Effector memory CD8-positive, alpha-beta T cell (primary cell): ENCODE results near the gene TDP2.
"Not testable (repeated sequence)": the region's sequence is repeated elsewhere in the genome, so short reads cannot be mapped to it uniquely, and the experiment has no call there.

Source experiments
- ATAC-seq: fragments of 150-1000 bp; cut with Tn5 transposase; replicated peaks from 2 replicates; pipeline ENCODE4 v1.10.0; 2021; ENCODE audit warnings: mild to moderate bottlenecking, moderate library complexity
- DNase-seq, 3 experiments: peaks; one replicate each; pipeline ENCODE4 v3.0.0; 2021
- H3K27ac Mint-ChIP-seq, 2 donors: one replicate each; pipeline ENCODE4 v1.8.0; 2022; ENCODE audit warnings: mild to moderate bottlenecking in 2 of 2, mixed read lengths in 2 of 2, moderate library complexity in 2 of 2
- H3K27me3 Mint-ChIP-seq, 2 donors: one replicate each; pipeline ENCODE4 v1.8.0; 2022; ENCODE audit warnings: mixed read lengths in 2 of 2
- H3K36me3 Mint-ChIP-seq: one replicate; pipeline ENCODE4 v1.8.0; 2022; ENCODE audit warnings: mild to moderate bottlenecking, moderate library complexity, mixed read lengths; ENCODE audit not compliant: insufficient read depth
- H3K4me1 Mint-ChIP-seq, 2 donors: one replicate each; pipeline ENCODE4 v1.8.0; 2022; ENCODE audit warnings: low read depth in 2 of 2, mixed read lengths in 2 of 2
- H3K4me3 Mint-ChIP-seq, 2 donors: one replicate each; pipeline ENCODE4 v1.8.0; 2022; ENCODE audit warnings: mild to moderate bottlenecking in 2 of 2, mixed read lengths in 2 of 2, moderate library complexity in 2 of 2
- H3K9me3 Mint-ChIP-seq, 2 donors: one replicate each; pipeline ENCODE4 v1.8.0; 2022; ENCODE audit warnings: mixed read lengths in 2 of 2

The TDP2 gene

GRCh38 chr6:24668997-24669361 is 2.3 kb upstream of the TDP2 start:
- Mint-ChIP-seq H3K27me3 (no peaks in the 10 kb centered on the region), H3K36me3 (peaks cover 20% of the 10 kb centered on the region), H3K4me3 (peak overlapping the region in 1 of 2 donors; percentile 39), H3K4me1 (peaks cover 27 to 35% of the 10 kb centered on the region in 2 donors), H3K9me3 (no peaks in the 10 kb centered on the region), H3K27ac (no peak overlapping the region)
- DNase-seq (no peak), ATAC-seq (no peak)

- Mint-ChIP-seq H3K4me1 (peaks cover 32 to 41% of the 10 kb centered on the region in 2 donors), H3K4me3 (peak overlapping the region; percentile 97 to 98), H3K36me3 (peaks cover 20% of the 10 kb centered on the region)
- H3K9me3 Mint-ChIP-seq, H3K27me3 Mint-ChIP-seq, H3K27ac Mint-ChIP-seq, ATAC-seq, DNase-seq: not testable (repeated sequence)
These were observed 1.6 kb upstream of the TDP2 start for GRCh38 chr6:24668066-24668996.

- Mint-ChIP-seq H3K9me3 (no peaks in the 10 kb centered on the region), H3K36me3 (peaks cover 21% of the 10 kb centered on the region), H3K4me3 (peak overlapping the region; percentile 97 to 98), H3K4me1 (peaks cover 35 to 48% of the 10 kb centered on the region in 2 donors), H3K27me3 (no peaks in the 10 kb centered on the region), H3K27ac (peak overlapping the region; percentile 95 to 96)
- no peak for ATAC-seq
- no peak for DNase-seq
These were observed 692 bp upstream of the TDP2 start for GRCh38 chr6:24667378-24667803.

DNA sequence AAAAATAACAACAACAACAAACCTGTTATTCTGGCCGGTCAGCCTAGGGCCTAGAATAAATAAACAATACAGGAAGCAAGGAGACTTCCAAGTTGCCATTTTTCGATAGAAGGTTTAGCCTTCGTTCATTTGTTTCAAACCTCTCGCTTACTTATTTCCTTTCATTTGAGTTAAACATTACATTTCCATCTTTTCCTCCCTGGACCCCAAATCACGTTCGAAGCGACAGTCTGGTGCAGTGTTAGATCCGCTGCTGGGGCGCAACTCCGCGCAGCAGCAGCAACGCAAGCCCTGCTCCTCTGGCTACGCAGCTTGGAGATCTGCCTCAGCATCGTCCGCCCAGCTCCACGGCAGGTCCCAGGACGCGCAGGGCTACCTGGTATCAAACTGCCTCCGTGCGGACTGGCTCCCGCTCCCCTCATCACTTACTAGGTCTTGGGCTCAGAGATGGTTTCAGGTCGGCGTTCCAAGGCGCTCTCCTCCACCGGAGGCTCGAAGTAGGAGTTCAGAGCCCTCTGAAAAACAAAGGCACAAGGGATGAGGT is 530 bp downstream of the TDP2 start:
- peaks cover 27% of the 10 kb centered on the region for H3K36me3 Mint-ChIP-seq
- ATAC-seq (peak; percentile 31), DNase-seq (peak in 1 of 3 experiments; percentile 33)
- no peaks in the 10 kb centered on the region for H3K27me3 Mint-ChIP-seq
- no peaks in the 10 kb centered on the region for H3K9me3 Mint-ChIP-seq
- peak overlapping the region; percentile 97 to 98 for H3K4me3 Mint-ChIP-seq
- H3K4me1 Mint-ChIP-seq: peaks cover 39 to 55% of the 10 kb centered on the region in 2 donors
- H3K27ac Mint-ChIP-seq: peak overlapping the region; percentile 95 to 96

- Mint-ChIP-seq H3K27ac (peak overlapping the region in 1 of 2 donors; percentile 96), H3K27me3 (no peaks in the 10 kb centered on the region), H3K4me1 (peaks cover 39 to 64% of the 10 kb centered on the region in 2 donors), H3K4me3 (peak overlapping the region; percentile 97 to 98), H3K36me3 (peaks cover 25% of the 10 kb centered on the region), H3K9me3 (no peaks in the 10 kb centered on the region)
- DNase-seq (no peak), ATAC-seq (no peak)
These were observed 2.4 kb downstream of the TDP2 start for GRCh38 chr6:24664046-24664987.

GRCh38 chr6:24663189-24663588 is 3.5 kb downstream of the TDP2 start:
- Mint-ChIP-seq H3K4me3 (peak overlapping the region in 1 of 2 donors; percentile 20), H3K4me1 (peaks cover 37 to 64% of the 10 kb centered on the region in 2 donors), H3K27me3 (no peaks in the 10 kb centered on the region), H3K9me3 (no peaks in the 10 kb centered on the region), H3K36me3 (peaks cover 25% of the 10 kb centered on the region), H3K27ac (no peak overlapping the region)
- DNase-seq (no peak), ATAC-seq (no peak)

DNA sequence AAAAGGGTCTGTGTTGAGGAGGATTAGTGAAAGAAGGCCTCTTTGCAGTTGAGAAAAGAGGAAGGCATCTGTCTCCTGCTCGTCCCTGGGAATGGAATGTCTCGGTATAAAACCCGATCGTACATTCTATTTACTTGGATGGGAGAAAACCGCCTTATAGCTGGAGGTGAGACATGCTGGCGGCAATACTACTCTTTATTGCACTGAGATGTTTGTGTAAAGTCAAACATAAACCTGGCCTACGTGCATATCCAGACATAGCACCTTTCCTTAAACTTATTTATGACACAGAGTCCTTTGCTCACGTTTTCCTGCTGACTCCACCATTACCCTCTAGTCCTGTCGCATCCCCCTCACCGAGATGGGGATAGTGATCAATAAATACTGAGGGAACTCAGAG is 4.5 kb downstream of the TDP2 start:
- Mint-ChIP-seq H3K27me3 (no peaks in the 10 kb centered on the region), H3K36me3 (peaks cover 24% of the 10 kb centered on the region), H3K4me3 (no peak overlapping the region), H3K27ac (no peak overlapping the region), H3K9me3 (no peaks in the 10 kb centered on the region), H3K4me1 (peaks cover 32 to 59% of the 10 kb centered on the region in 2 donors)
- DNase-seq: no peak
- ATAC-seq: no peak

DNA sequence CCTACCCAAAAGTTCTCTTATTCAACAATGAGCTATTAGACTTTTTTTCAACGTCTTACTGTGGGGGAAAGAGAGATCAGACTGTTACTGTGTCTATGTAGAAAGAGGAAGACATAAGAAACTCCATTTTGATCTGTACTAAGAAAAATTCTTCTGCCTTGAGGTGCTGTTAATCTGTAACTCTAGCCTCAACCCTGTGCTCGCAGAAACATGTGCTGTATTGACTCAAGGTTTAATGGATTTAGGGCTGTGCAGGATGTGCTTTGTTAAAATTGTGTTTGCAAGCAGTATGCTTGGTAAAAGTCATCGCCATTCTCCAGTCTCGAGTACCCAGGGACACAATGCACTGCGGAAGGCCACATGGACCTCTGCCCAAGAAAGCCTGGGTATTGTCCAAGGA is 4.9 kb downstream of the TDP2 start:
- H3K36me3 Mint-ChIP-seq: peaks cover 23% of the 10 kb centered on the region
- peak overlapping the region in 1 of 2 donors; percentile 12 for H3K27ac Mint-ChIP-seq
- H3K4me1 Mint-ChIP-seq: peaks cover 32 to 58% of the 10 kb centered on the region in 2 donors
- not testable (repeated sequence) for DNase-seq, H3K4me3 Mint-ChIP-seq, ATAC-seq, H3K9me3 Mint-ChIP-seq, H3K27me3 Mint-ChIP-seq

DNA sequence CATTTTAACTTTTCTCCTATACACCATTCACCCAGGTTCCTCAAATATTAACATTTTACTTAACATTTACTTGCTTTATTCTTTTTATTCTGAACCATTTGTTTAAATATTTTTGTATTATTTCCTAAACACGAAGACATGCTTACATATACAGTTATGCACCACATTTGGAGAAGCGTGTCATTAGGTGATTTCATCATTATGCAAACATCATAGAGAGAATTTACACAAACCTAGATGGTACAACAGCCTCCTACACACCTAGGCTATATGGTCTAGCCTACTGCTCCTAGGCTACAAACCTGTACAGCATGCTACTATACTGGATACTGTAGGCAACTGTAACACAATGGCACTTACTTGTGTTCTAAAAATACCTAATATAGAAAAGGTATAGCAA is 6.6 kb downstream of the TDP2 start:
- Mint-ChIP-seq H3K4me1 (peaks cover 32 to 61% of the 10 kb centered on the region in 2 donors), H3K36me3 (peaks cover 24% of the 10 kb centered on the region)

DNA sequence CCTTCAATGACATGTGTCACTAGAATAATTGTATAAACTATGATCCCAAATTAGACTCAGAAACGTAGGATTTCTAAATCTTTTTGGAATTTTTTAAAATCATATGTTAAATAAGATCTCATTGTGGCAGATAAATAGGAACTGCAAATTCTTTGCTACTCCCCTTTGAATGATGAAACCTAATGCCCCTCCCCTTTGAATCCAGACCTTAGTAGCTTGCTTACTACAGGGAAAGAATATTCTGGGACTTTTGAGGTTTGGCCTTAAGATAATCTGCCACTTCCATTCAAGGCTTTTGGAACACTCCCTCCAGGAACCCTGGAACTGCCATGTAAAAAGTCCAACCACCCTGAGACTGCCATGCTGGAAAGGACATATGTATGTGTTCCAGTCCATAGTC is 7.1 kb downstream of the TDP2 start:
- peaks cover 27% of the 10 kb centered on the region for H3K36me3 Mint-ChIP-seq
- H3K9me3 Mint-ChIP-seq: no peaks in the 10 kb centered on the region
- DNase-seq (no peak), ATAC-seq (no peak)
- no peak overlapping the region for H3K4me3 Mint-ChIP-seq
- H3K4me1 Mint-ChIP-seq: peaks cover 27 to 56% of the 10 kb centered on the region in 2 donors
- no peak overlapping the region for H3K27ac Mint-ChIP-seq
- no peaks in the 10 kb centered on the region for H3K27me3 Mint-ChIP-seq

More for the DNA sequence above, 6.6 kb downstream of the TDP2 start:
- Mint-ChIP-seq H3K4me3 (no peak overlapping the region), H3K27ac (no peak overlapping the region), H3K27me3 (no peaks in the 10 kb centered on the region), H3K9me3 (no peaks in the 10 kb centered on the region)
- ATAC-seq (no peak), DNase-seq (no peak)

- Mint-ChIP-seq H3K27me3 (no peaks in the 10 kb centered on the region), H3K4me3 (no peak overlapping the region), H3K9me3 (no peaks in the 10 kb centered on the region), H3K4me1 (peaks cover 25 to 53% of the 10 kb centered on the region in 2 donors), H3K36me3 (peaks cover 27% of the 10 kb centered on the region), H3K27ac (peak overlapping the region in 1 of 2 donors; percentile 78)
- no peak for DNase-seq
- no peak for ATAC-seq
These were observed 7.8 kb downstream of the TDP2 start for GRCh38 chr6:24658573-24659560.

- H3K27me3 Mint-ChIP-seq: no peaks in the 10 kb centered on the region
These were observed 11.5 kb downstream of the TDP2 start for GRCh38 chr6:24655215-24655614.

More at GRCh38 chr6:24655215-24655614, 11.5 kb downstream of the TDP2 start:
- H3K4me3 Mint-ChIP-seq: no peak overlapping the region
- DNase-seq (no peak), ATAC-seq (no peak)
- H3K4me1 Mint-ChIP-seq: peaks cover 13 to 50% of the 10 kb centered on the region in 2 donors
- peak overlapping the region; percentile 65 to 81 for H3K27ac Mint-ChIP-seq
- no peaks in the 10 kb centered on the region for H3K9me3 Mint-ChIP-seq
- peaks cover 51% of the 10 kb centered on the region for H3K36me3 Mint-ChIP-seq
